Heart right ventricle (tissue), 16 donors: ENCODE data around the gene MTCH2. TPM values are rescaled to one million over a fixed set of nuclear protein-coding genes. Genes with fewer than 3 reads are reported as not detected.

ENCODE experiments used
- ATAC-seq, 8 donors: fragments of 200-7000 bp; cut with Tn5 transposase; one replicate each; pipeline ENCODE4 v1.9.1; 2020; ENCODE audit warnings: mild to moderate bottlenecking in 8 of 8, moderate library complexity in 8 of 8, moderate number of reproducible peaks in 1 of 8
- DNase-seq, 2 donors: peaks; one replicate each; pipeline ENCODE4 v3.0.0-alpha.2; 2020
- H3K27ac ChIP-seq, 10 donors: fragments of 200-600 bp; sonication (generic) in 2 of 10; one replicate each; pipeline versions ENCODE4 v1.5.0 to v1.8.0; 2020 to 2022; ENCODE audit warnings: mild to moderate bottlenecking in 3 of 10
- H3K27me3 ChIP-seq, 7 donors: fragments of 200-600 bp; one replicate each; pipeline ENCODE4 v1.8.0; 2021 to 2022; ENCODE audit warnings: mild to moderate bottlenecking in 2 of 7
- H3K36me3 ChIP-seq, 9 donors: fragments of 200-600 bp; sonication (generic) in 1 of 9; one replicate each; pipeline versions ENCODE4 v1.5.0 to v1.8.0; 2020 to 2022; ENCODE audit warnings: mild to moderate bottlenecking in 2 of 9
- H3K4me1 ChIP-seq, 9 donors: fragments of 200-600 bp; sonication (generic) in 1 of 9; one replicate each; pipeline versions ENCODE4 v1.5.0 to v1.8.0; 2020 to 2022; ENCODE audit warnings: mild to moderate bottlenecking in 4 of 9
- H3K4me3 ChIP-seq, 10 donors: fragments of 200-600 bp; sonication (generic) in 2 of 10; one replicate each; pipeline versions ENCODE4 v1.5.0 to v1.8.0; 2020 to 2022; ENCODE audit warnings: mild to moderate bottlenecking in 7 of 10, moderate library complexity in 2 of 10
- H3K9me3 ChIP-seq, 11 donors: fragments of 200-600 bp in 10 of 11; sonication (generic) in 2 of 11; one replicate each; pipeline versions ENCODE4 v1.5.0 to v1.8.0; 2013 to 2022; ENCODE audit warnings: mild to moderate bottlenecking in 2 of 11, control low read depth in 1 of 11, moderate library complexity in 1 of 11
- CTCF ChIP-seq, 9 donors: fragments of 200-600 bp; sonication (generic) in 2 of 9; IDR thresholded peaks; one replicate each; pipeline versions ENCODE4 v1.5.0 to v1.8.0; 2021 to 2022; ENCODE audit warnings: antibody characterized with exemption in 9 of 9, mild to moderate bottlenecking in 5 of 9, moderate library complexity in 1 of 9
- WGBS, 2 donors: extraction: QIAGEN DNeasy Blood & Tissue Kit; methylation state at CpG; one replicate each; pipeline ENCODE4 v1.1.7; 2013; ENCODE audit warnings: inconsistent platforms in 1 of 2; 5-methylcytosine and 5-hydroxymethylcytosine counted together
- intact Hi-C, 10 donors: fragments of 100-400 bp; cut with DNase I; formaldehyde crosslinking; loops; one replicate each; pipeline versions ENCODE4 v1.11.1 to v1.14.2; 2022
- polyA plus RNA-seq, 2 donors: library from polyadenylated mRNA; stranded (reverse); fragments of 200-250 nt; gene quantifications; one replicate each; pipeline ENCODE4 v1.2.3, GENCODE V29; 2013
- total RNA-seq, 10 donors: library from RNA; stranded (reverse); fragmentation: NEBNext Ultra II Directional in 3 of 10; extraction: Animal tissue kit (Norgen Biotek cat#: 25700) in 3 of 10; gene quantifications; one replicate each; pipeline versions ENCODE4 v1.2.1 to v1.2.4, GENCODE V29; 2021 to 2023
- donor health status: Arrhythmogenic right ventricular cardiomyopathy.
- donor health status: ischemic (EF 13 %, LVEDD 7.1; RV severe dilation, severe dysfunction).
- donor health status: healthy with polysubstance abuse.
- donor health status: DM: no; HTN: yes; CAD: no.
- donor health status: DM: no; HTN: no; CAD: no.
- donor health status: ischemic (EF 25% LVEDD 6.9; RV normal size, moderate dysfunction).
- donor health status: ischemic (EF 25% LVEDD 5.7; RV mildly dilated, moderate dysfunction).
- donor health status: healthy.
- donor health status: DM: yes; HTN: yes; CAD: no.
- donor health status: Ischemic cardiomyopathy.
- donor health status: ischemic (EF 35%, LVEDD 5.7; RV mildly dilated, moderate dysfunction).
- donor health status: nonischemic (EF 11% LVEDD 7.7; RV severe dilation, severe dysfunction).
- donor health status: DM: yes; HTN: yes; CAD: no.
- donor health status: PGD.
- donor health status: ischemic (EF 29% LVEDD 5.4; RV normal size, mild dysfunction).
- donor health status: nonischemic (EF 23%, LVEDD 6.1; RV moderate dilation, normal function).

MTCH2 gene
- total and polyA plus RNA-seq, 12 donors: 23.8 to 137 (median 104) TPM

- Histone ChIP-seq H3K4me3 (no peak overlapping the region), H3K36me3 (peaks cover 0 to 93% (median 20%) of the 10 kb centered on the region in 9 donors), H3K27ac (peak overlapping the region in 6 of 10 donors; percentile 17 to 73 (median 40)), H3K27me3 (no peaks in the 10 kb centered on the region), H3K4me1 (peaks cover 16 to 51% (median 35%) of the 10 kb centered on the region in 9 donors), H3K9me3 (no peaks in the 10 kb centered on the region)
- 23 to 32% methylated on average over 8 of the region's 8 CpGs for WGBS, 2 donors
- DNase-seq (no peak), ATAC-seq (peak in 7 of 8 donors; percentile 10 to 66 (median 29))
- intact Hi-C loops: loop anchor here in 1 of 10 donors (5.0 kb wide), 1 partner anchor 35 kb away; no protein-coding TSS in a partner anchor
- no peak for TF ChIP-seq CTCF (IDR thresholded peaks at IDR 0.05)
Measured at GRCh38 chr11:47572715-47573255, 69.6 kb downstream of the MTCH2 start.

GRCh38 chr11:47571895-47572294 is 70.5 kb downstream of the MTCH2 start:
- no peak for TF ChIP-seq CTCF (IDR thresholded peaks at IDR 0.05)
- Histone ChIP-seq H3K36me3 (peaks cover 0 to 85% (median 20%) of the 10 kb centered on the region in 9 donors), H3K27ac (peak overlapping the region in 3 of 10 donors; percentile 11 to 73 (median 63)), H3K4me1 (peaks cover 14 to 45% (median 27%) of the 10 kb centered on the region in 9 donors), H3K4me3 (no peak overlapping the region), H3K9me3 (no peaks in the 10 kb centered on the region), H3K27me3 (no peaks in the 10 kb centered on the region)
- no peak for DNase-seq
- intact Hi-C loops: loop anchor here in 1 of 10 donors (5.0 kb wide), 1 partner anchor 35 kb away; no protein-coding TSS in a partner anchor
- ATAC-seq: peak in 3 of 8 donors; percentile 42 to 52 (median 45)
- WGBS, 2 donors: 27 to 30% methylated on average over 1 of the region's 1 CpG

GRCh38 chr11:47571357-47571729 is 71.0 kb downstream of the MTCH2 start:
- H3K4me3 ChIP-seq: no peak overlapping the region
- intact Hi-C loops: loop anchor here in 1 of 10 donors (5.0 kb wide), 1 partner anchor 36 kb away; no protein-coding TSS in a partner anchor
- H3K27ac ChIP-seq: peak overlapping the region in 1 of 10 donors; percentile 73
- 84 to 89% methylated on average over 4 of the region's 4 CpGs for WGBS, 2 donors
- no peaks in the 10 kb centered on the region for H3K9me3 ChIP-seq
- DNase-seq: no peak
- peaks cover 14 to 45% (median 29%) of the 10 kb centered on the region in 9 donors for H3K4me1 ChIP-seq
- H3K36me3 ChIP-seq: peaks cover 0 to 79% (median 20%) of the 10 kb centered on the region in 9 donors
- no peak for ATAC-seq
- no peak for TF ChIP-seq CTCF (IDR thresholded peaks at IDR 0.05)
- no peaks in the 10 kb centered on the region for H3K27me3 ChIP-seq

- no peak for TF ChIP-seq CTCF (IDR thresholded peaks at IDR 0.05)
- DNase-seq: no peak
- Histone ChIP-seq H3K9me3 (no peaks in the 10 kb centered on the region), H3K36me3 (peaks cover 0 to 74% (median 20%) of the 10 kb centered on the region in 9 donors), H3K4me3 (no peak overlapping the region), H3K27ac (peak overlapping the region in 1 of 10 donors; percentile 73), H3K4me1 (peaks cover 16 to 49% (median 29%) of the 10 kb centered on the region in 9 donors), H3K27me3 (no peaks in the 10 kb centered on the region)
- intact Hi-C loops: loop anchor here in 1 of 10 donors (5.0 kb wide), 1 partner anchor 36 kb away; no protein-coding TSS in a partner anchor
- 92 to 94% methylated on average over 3 of the region's 3 CpGs for WGBS, 2 donors
- ATAC-seq: no peak
Measured at GRCh38 chr11:47570651-47571356, 71.6 kb downstream of the MTCH2 start.
